HepG2 (cell line): ENCODE data around the gene TSPAN9. TPM values are rescaled to one million over a fixed set of nuclear protein-coding genes. Genes with fewer than 3 reads are reported as not detected.

Source experiments
- ATAC-seq: fragments of 200-7000 bp; cut with Tn5 transposase; 3 replicates; pipeline ENCODE4 v1.9.1; 2020; ENCODE audit warnings: mild to moderate bottlenecking, moderate library complexity
- BruUV-seq: library from RNA; stranded (reverse); fragments of 400-500 nt; replicated peaks from 2 replicates; lab custom pipeline; 2021; lab: Mats Ljungman, UMichigan
- CTCF ChIA-PET: fragments of 300-600 bp; formaldehyde crosslinking; extraction: SDS; loops from one replicate; lab custom pipeline; 2021; ENCODE audit warnings: low total read pairs, inconsistent platforms, low intra/inter-chr PET ratio; lab: Yijun Ruan, JAX
- POLR2A ChIA-PET: fragments of 350-600 bp; sonication (Branson Sonifier 250); formaldehyde crosslinking; loops from one replicate; lab custom pipeline; 2020; ENCODE audit warnings: antibody characterized with exemption, inconsistent platforms; lab: Yijun Ruan, JAX
- DNase-seq: peaks from one replicate; pipeline ENCODE4 v3.0.0-alpha.2; 2015; ENCODE audit warnings: low spot score
- FAIRE-seq: peaks from 3 replicates; lab custom pipeline; 2011; peaks lifted over from hg19 to GRCh38; lab: Jason Lieb, UNC
- H2AFZ ChIP-seq: one replicate; pipeline ENCODE4 v1.6.1; 2011; ENCODE audit warnings: low read length, inconsistent platforms
- H3K27ac ChIP-seq: fragments of 300-600 bp; 3 replicates; pipeline ENCODE4 v1.8.0; 2011; ENCODE audit warnings: mixed run types, mild to moderate bottlenecking, mixed read lengths, low read length, inconsistent platforms; ENCODE audit not compliant: insufficient read depth; ENCODE audit errors: extremely low read length
- H3K27me3 ChIP-seq, 2 experiments: fragments of 200-600 bp in 1 of 2; 2 replicates in 1 of 2; 3 replicates in 1 of 2; pipeline versions ENCODE4 v1.6.0 to v1.8.0; 2011; ENCODE audit warnings: low read length in 2 of 2, mild to moderate bottlenecking in 2 of 2, moderate library complexity in 2 of 2, inconsistent platforms in 1 of 2; ENCODE audit not compliant: insufficient read depth in 2 of 2, control insufficient read depth in 1 of 2
- H3K36me3 ChIP-seq, 2 experiments: fragments of 200-600 bp in 1 of 2; replicated peaks in 1 of 2; 2 replicates in 1 of 2; 3 replicates in 1 of 2; pipeline versions ENCODE4 v1.5.1 to v1.8.0; 2011; ENCODE audit warnings: low read length in 2 of 2, inconsistent platforms in 1 of 2; ENCODE audit not compliant: insufficient read depth in 2 of 2, control insufficient read depth in 1 of 2
- H3K4me1 ChIP-seq: 2 replicates; pipeline ENCODE4 v1.5.1; 2012; ENCODE audit warnings: low read length, inconsistent platforms; ENCODE audit not compliant: insufficient read depth
- H3K4me2 ChIP-seq: 2 replicates; pipeline ENCODE4 v1.6.0; 2011; ENCODE audit warnings: low read depth, low read length, inconsistent platforms
- H3K4me3 ChIP-seq, 3 experiments: fragments of 200-600 bp in 1 of 3; sonication (generic), shearing (Covaris generic) in 1 of 3; replicated peaks in 1 of 3; 2 replicates each; pipeline ENCODE4 v1.5.1; 2011 to 2016; ENCODE audit warnings: low read length in 3 of 3, inconsistent platforms in 2 of 3, low read depth in 2 of 3, mild to moderate bottlenecking in 2 of 3, control low read depth in 1 of 3, mixed read lengths in 1 of 3; ENCODE audit not compliant: insufficient read depth in 1 of 3
- H3K79me2 ChIP-seq: one replicate; pipeline ENCODE4 v1.6.1; 2011; ENCODE audit warnings: low read length, inconsistent platforms; ENCODE audit not compliant: insufficient read depth
- H3K9ac ChIP-seq: 2 replicates; pipeline ENCODE4 v1.6.0; 2011; ENCODE audit warnings: mild to moderate bottlenecking, low read depth, low read length, inconsistent platforms; ENCODE audit not compliant: insufficient read depth
- H3K9me3 ChIP-seq: 2 replicates; pipeline ENCODE4 v1.5.1; 2012; ENCODE audit warnings: mild to moderate bottlenecking, low read length
- H4K20me1 ChIP-seq: 2 replicates; pipeline ENCODE4 v1.6.0; 2011; ENCODE audit warnings: inconsistent platforms, mild to moderate bottlenecking, low read length, moderate library complexity; ENCODE audit not compliant: insufficient read depth
- CC2D1A ChIP-seq: sonication (generic); formaldehyde crosslinking; IDR thresholded peaks from 2 replicates; pipeline ENCODE4 v1.8.1; 2023; ENCODE audit warnings: mild to moderate bottlenecking, missing genetic modification reagents
- HDAC2 ChIP-seq: sonication (generic); formaldehyde crosslinking; IDR thresholded peaks from 2 replicates; pipeline ENCODE4 v1.4.0; 2020; ENCODE audit warnings: missing genetic modification reagents
- HOXA5 ChIP-seq: sonication (generic); formaldehyde crosslinking; IDR thresholded peaks from 2 replicates; pipeline ENCODE4 v1.4.0; 2020; ENCODE audit warnings: missing genetic modification reagents
- KAT2B ChIP-seq: fragments of 150-350 bp; IDR thresholded peaks from 2 replicates; pipeline ENCODE4 v1.6.1; 2014; ENCODE audit warnings: low read depth, low read length, borderline replicate concordance
- KDM2A ChIP-seq: sonication (generic); formaldehyde crosslinking; IDR thresholded peaks from 2 replicates; pipeline ENCODE4 v1.4.0; 2020; ENCODE audit warnings: low read depth, missing genetic modification reagents, borderline replicate concordance
- SNAPC2 ChIP-seq: sonication (generic); formaldehyde crosslinking; IDR thresholded peaks from 2 replicates; pipeline ENCODE4 v1.8.1; 2022; ENCODE audit warnings: mild to moderate bottlenecking, missing genetic modification reagents
- TAF15 ChIP-seq: fragments of 200-400 bp; formaldehyde crosslinking; IDR thresholded peaks from one replicate; pipeline ENCODE4 v1.6.1; 2018; ENCODE audit warnings: mild to moderate bottlenecking, low read depth, low read length; ENCODE audit not compliant: poor library complexity, severe bottlenecking
- ZFP36 ChIP-seq: fragments of 150-350 bp; IDR thresholded peaks from 2 replicates; pipeline ENCODE4 v1.6.1; 2018; ENCODE audit warnings: borderline replicate concordance, low read length, low read depth; ENCODE audit not compliant: partially characterized antibody
- ZNF143 ChIP-seq: sonication (generic); formaldehyde crosslinking; IDR thresholded peaks from 2 replicates; pipeline ENCODE4 v1.4.0; 2020; ENCODE audit warnings: missing genetic modification reagents
- ZNF331 ChIP-seq: sonication (generic); formaldehyde crosslinking; IDR thresholded peaks from 2 replicates; pipeline ENCODE4 v1.4.0; 2020; ENCODE audit warnings: missing genetic modification reagents
- ZNF460 ChIP-seq: sonication (generic); formaldehyde crosslinking; IDR thresholded peaks from 2 replicates; pipeline ENCODE4 v1.5.1; 2020; ENCODE audit warnings: missing genetic modification reagents, mild to moderate bottlenecking, borderline replicate concordance
- ZNF468 ChIP-seq: sonication (generic); formaldehyde crosslinking; IDR thresholded peaks from 2 replicates; pipeline ENCODE4 v1.8.0; 2022; ENCODE audit warnings: mild to moderate bottlenecking, moderate library complexity, missing genetic modification reagents
- ZZZ3 ChIP-seq: sonication (generic); formaldehyde crosslinking; IDR thresholded peaks from 2 replicates; pipeline ENCODE4 v1.4.0; 2020; ENCODE audit warnings: missing genetic modification reagents, mild to moderate bottlenecking, borderline replicate concordance
- WGBS: methylation state at CpG from one replicate; pipeline ENCODE4 v1.1.6; 2017; ENCODE audit warnings: low lambda C conversion rate; 5-methylcytosine and 5-hydroxymethylcytosine counted together
- in situ Hi-C: cut with HindIII; loops from 2 replicates; pipeline ENCODE4 v1.10.0; 2017; ENCODE audit warnings: low pct_unique_long_range_greater_than_20kb; ENCODE audit not compliant: extremely low pct_ligation_motif_present
- intact Hi-C: fragments of 100-400 bp; cut with micrococcal nuclease; formaldehyde crosslinking; loops from one replicate; pipeline ENCODE4 v1.10.0; 2022; ENCODE audit not compliant: unreplicated experiment
- polyA plus RNA-seq, 8 experiments: library from polyadenylated mRNA; depleted of rRNA in 3 of 8; stranded (reverse) in 7 of 8; unstranded in 1 of 8; fragments of >200 nt; fragmentation: Illumina TruSeq in 4 of 8; extraction: Trizol in 4 of 8; gene quantifications; 2 replicates each; pipeline versions ENCODE4 v1.2.1 to v1.2.3, GENCODE V29; 2011 to 2016; ENCODE audit warnings: low read depth in 4 of 8, missing spikeins in 1 of 8, mixed read lengths in 1 of 8; ENCODE audit not compliant: insufficient read depth in 1 of 8
- total RNA-seq, 5 experiments: library from RNA; depleted of rRNA; stranded (reverse); fragments of >200 nt; fragmentation: Illumina TruSeq; extraction: Trizol; gene quantifications; 2 replicates each; pipeline ENCODE4 v1.2.3, GENCODE V29; 2016; ENCODE audit warnings: low read depth in 1 of 5
- TF ChIP-seq, protein P1 (sequence below): sonication (generic); formaldehyde crosslinking; conservative IDR thresholded peaks from 2 replicates; pipeline ENCODE4 v1.5.0; 2020; ENCODE audit warnings: missing genetic modification reagents
- TF ChIP-seq, protein P2 (sequence below): IDR thresholded peaks from 2 replicates; pipeline ENCODE4 v1.6.1; 2016; ENCODE audit warnings: low read depth, control low read depth
- TF ChIP-seq, protein P3 (sequence below): sonication (generic); formaldehyde crosslinking; IDR thresholded peaks from 2 replicates; pipeline ENCODE4 v1.4.0; 2020; ENCODE audit warnings: low read depth, mild to moderate bottlenecking, missing genetic modification reagents
- TF ChIP-seq, protein P4 (sequence below): IDR thresholded peaks from 2 replicates; pipeline ENCODE4 v1.6.1; 2016; ENCODE audit warnings: missing biosample characterization, missing genetic modification reagents, low read depth

Gene TSPAN9
- total and polyA plus RNA-seq, 2 of the 13 experiments (the other 11 are each of a cell fraction or from before 2014, with no cell fraction given): 18.1 to 42.3 TPM

DNA sequence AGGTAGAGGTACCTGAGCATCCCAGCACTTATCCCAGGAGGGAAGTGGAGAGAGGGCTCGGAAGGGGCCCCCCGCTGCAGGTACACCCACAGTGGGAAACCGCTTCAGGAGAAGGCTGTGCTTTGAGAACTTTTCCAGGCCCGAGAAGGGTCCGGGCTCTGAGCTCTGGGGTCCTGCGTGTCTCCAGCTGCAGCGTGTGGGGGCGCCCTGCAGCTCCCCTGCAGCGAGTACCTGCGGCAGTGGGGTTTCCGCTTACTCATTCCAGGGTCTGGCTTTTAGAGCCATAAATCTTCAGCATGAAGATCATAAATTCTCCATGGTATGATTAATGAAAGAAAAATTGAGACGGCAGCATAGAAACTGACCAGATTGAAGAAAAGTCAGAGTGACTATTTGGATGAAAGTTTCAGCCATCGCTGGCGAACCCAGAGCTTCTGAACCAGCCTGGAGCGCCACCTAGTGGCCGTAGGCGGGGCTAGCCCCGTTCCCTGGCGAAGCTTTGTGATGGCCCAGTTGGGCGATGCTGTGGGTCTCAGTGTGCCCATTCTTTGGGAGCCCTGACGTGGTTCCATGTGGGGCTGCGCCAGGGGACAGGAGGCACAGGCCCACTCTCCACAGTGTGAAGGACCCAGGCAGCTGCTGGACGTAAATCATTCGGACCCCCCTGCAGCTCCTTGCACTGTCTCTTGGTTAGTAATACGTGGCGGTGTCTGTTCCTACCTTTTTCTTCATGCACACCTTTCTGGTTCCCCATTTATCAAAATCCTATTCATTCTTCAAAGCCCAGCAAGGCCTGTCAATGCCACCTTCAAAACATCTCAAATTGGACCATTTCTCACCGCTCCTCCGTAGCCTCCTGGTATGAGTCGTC is 198.2 kb downstream of the TSPAN9 start (continued):
- TF ChIP-seq ZNF460 (CRISPR knock-in tag) (no peak), ZNF331 (CRISPR knock-in tag) (no peak), KDM2A (CRISPR knock-in tag) (peak; percentile 49; the same call in 1 of the 2 replicates), HDAC2 (CRISPR knock-in tag) (peak; percentile 32; the same call in 1 of the 2 replicates)
- TF ChIP-seq, protein P1, sequence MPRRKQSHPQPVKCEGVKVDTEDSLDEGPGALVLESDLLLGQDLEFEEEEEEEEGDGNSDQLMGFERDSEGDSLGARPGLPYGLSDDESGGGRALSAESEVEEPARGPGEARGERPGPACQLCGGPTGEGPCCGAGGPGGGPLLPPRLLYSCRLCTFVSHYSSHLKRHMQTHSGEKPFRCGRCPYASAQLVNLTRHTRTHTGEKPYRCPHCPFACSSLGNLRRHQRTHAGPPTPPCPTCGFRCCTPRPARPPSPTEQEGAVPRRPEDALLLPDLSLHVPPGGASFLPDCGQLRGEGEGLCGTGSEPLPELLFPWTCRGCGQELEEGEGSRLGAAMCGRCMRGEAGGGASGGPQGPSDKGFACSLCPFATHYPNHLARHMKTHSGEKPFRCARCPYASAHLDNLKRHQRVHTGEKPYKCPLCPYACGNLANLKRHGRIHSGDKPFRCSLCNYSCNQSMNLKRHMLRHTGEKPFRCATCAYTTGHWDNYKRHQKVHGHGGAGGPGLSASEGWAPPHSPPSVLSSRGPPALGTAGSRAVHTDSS: no peak
- TF ChIP-seq, protein P2, sequence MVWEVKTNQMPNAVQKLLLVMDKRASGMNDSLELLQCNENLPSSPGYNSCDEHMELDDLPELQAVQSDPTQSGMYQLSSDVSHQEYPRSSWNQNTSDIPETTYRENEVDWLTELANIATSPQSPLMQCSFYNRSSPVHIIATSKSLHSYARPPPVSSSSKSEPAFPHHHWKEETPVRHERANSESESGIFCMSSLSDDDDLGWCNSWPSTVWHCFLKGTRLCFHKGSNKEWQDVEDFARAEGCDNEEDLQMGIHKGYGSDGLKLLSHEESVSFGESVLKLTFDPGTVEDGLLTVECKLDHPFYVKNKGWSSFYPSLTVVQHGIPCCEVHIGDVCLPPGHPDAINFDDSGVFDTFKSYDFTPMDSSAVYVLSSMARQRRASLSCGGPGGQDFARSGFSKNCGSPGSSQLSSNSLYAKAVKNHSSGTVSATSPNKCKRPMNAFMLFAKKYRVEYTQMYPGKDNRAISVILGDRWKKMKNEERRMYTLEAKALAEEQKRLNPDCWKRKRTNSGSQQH (CRISPR knock-in tag): no peak

DNA sequence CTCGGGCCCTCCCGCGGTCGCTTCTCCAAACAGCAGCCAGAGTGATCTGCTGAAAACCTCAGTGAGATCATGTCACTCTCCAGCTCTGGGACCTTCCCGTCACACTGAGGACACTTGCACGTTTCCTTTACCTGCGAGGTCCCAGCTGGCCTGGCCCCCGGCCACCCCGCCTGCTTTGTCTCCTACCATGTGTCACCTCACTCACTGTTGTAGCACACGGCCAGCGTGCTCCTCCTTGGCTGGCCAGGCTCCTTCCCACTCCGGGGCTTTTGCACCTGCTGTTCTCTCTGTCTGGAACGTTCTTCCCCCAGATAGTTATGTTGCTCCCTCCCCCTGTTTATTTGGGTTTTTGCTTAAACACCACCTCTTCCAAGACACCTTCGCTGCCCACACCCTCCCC is 199.0 kb downstream of the TSPAN9 start:
- FAIRE-seq (no peak), DNase-seq (no peak), ATAC-seq (no peak)
- intact Hi-C loops: no loop called here
- H3K4me3 ChIP-seq: no peak overlapping the region
- no peaks in the 10 kb centered on the region for H3K27me3 ChIP-seq
- BruUV-seq: no TSS peak
- H4K20me1 ChIP-seq: peaks cover 17% of the 10 kb centered on the region; the same call in 1 of the 2 replicates
- in situ Hi-C loops: loop anchor here (10.0 kb wide), 1 partner anchor 201 kb away; the partner anchor contains the start of gene TSPAN9
- POLR2A ChIA-PET: no interaction called here
- CTCF ChIA-PET: interaction anchor here (1.8 to 2.7 kb wide), 3 partner anchors 68 to 203 kb away, joined by 8 to 28 read pairs (median 8); no protein-coding TSS in a partner anchor
- H3K4me2 ChIP-seq: no peak overlapping the region
- H3K9ac ChIP-seq: no peak overlapping the region
- no peak overlapping the region for H3K27ac ChIP-seq
- no peaks in the 10 kb centered on the region for H3K4me1 ChIP-seq
- no peaks in the 10 kb centered on the region for H3K9me3 ChIP-seq
- WGBS: 98% methylated on average over 14 of the region's 14 CpGs
- H2AFZ ChIP-seq: no peak overlapping the region
- no peaks in the 10 kb centered on the region for H3K79me2 ChIP-seq
- peaks cover 4 to 16% of the 10 kb centered on the region in 2 experiments; a peak in 3 of 5 replicates for H3K36me3 ChIP-seq
- TF ChIP-seq CC2D1A (no peak), ZNF468 (CRISPR knock-in tag) (no peak), ZFP36 (no peak), TAF15 (no peak), HDAC2 (CRISPR knock-in tag) (no peak), SNAPC2 (CRISPR knock-in tag) (no peak), ZNF143 (CRISPR knock-in tag) (no peak), KAT2B (no peak), ZZZ3 (CRISPR knock-in tag) (no peak), HOXA5 (no peak)
- TF ChIP-seq, protein P3, sequence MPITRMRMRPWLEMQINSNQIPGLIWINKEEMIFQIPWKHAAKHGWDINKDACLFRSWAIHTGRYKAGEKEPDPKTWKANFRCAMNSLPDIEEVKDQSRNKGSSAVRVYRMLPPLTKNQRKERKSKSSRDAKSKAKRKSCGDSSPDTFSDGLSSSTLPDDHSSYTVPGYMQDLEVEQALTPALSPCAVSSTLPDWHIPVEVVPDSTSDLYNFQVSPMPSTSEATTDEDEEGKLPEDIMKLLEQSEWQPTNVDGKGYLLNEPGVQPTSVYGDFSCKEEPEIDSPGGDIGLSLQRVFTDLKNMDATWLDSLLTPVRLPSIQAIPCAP (CRISPR knock-in tag): no peak
- TF ChIP-seq, protein P4, sequence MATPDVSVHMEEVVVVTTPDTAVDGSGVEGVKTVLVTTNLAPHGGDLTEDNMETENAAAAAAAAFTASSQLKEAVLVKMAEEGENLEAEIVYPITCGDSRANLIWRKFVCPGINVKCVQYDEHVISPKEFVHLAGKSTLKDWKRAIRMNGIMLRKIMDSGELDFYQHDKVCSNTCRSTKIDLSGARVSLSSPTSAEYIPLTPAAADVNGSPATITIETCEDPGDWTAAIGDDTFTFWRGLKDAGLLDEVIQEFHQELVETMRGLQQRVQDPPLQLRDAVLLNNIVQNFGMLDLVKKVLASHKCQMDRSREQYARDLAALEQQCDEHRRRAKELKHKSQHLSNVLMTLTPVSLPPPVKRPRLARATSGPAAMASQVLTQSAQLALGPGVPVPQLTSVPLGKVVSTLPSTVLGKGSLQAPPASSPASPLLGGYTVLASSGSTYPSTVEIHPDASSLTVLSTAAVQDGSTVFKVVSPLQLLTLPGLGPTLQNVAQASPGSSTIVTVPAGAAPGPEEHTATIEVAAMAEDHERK: no peak
